ENCODE data around the gene MBD5.

GRCh38 chr2:148201075-148202004 is 180.4 kb downstream of the MBD5 start:
- TF ChIP-seq EZH2phosphoT487 (IDR thresholded peaks at IDR 0.05; ENCODE audit: low read depth) = no peak
- TF ChIP-seq CTCF (IDR thresholded peaks at IDR 0.05; ENCODE audit: low read depth, low read length) = peak; percentile 71

Data from OCI-LY3 (cell line).